Urothelium cell line (cell line): Measurements from ENCODE around the gene DOCK1.

ENCODE experiments used
- DNase-seq: peaks from one replicate; pipeline ENCODE4 v3.0.0; 2011; ENCODE audit warnings: low spot score, mixed read lengths
- FAIRE-seq: peaks from 2 replicates; lab custom pipeline; 2011; peaks lifted over from hg19 to GRCh38; lab: Jason Lieb, UNC

Gene DOCK1

DNA sequence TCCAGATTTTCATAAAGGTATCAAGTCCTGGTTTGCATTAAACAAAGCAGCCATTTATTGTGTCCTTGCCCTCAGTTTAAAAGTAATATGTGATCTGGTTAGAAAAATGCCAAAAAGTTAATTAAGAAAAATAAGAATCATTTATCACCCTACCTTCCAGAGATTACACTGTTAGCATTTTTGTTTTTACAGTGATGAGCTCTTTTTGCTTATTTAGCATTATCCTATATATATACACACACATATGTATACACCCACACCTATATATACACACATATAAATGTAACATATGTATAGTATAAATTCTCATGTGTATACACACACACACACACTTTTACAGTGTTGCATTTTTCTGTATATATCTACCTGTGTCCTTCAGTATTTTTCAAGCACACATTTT is 163.3 kb downstream of the DOCK1 start:
- DNase-seq (no peak), FAIRE-seq (no peak)

DNA sequence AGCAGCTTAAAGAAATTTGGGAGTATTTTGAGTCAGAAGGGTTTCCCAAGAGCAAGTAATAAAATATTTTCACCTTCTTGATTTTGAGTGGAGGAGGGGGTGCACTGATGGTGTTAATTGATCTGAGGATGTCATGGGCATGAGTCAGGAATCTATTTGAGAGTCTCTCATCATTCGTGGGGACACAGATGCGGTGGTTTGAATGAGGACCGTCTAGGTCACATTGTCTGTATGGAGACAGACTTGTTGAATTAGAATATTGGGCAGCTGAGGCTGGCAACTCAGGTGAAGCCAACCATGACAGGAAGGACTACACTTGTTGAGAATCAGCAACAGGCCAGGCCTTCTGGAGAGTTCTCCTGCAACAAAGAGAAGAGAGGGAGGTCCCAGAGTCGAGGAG is 164.2 kb downstream of the DOCK1 start:
- DNase-seq (no peak), FAIRE-seq (no peak)

DNA sequence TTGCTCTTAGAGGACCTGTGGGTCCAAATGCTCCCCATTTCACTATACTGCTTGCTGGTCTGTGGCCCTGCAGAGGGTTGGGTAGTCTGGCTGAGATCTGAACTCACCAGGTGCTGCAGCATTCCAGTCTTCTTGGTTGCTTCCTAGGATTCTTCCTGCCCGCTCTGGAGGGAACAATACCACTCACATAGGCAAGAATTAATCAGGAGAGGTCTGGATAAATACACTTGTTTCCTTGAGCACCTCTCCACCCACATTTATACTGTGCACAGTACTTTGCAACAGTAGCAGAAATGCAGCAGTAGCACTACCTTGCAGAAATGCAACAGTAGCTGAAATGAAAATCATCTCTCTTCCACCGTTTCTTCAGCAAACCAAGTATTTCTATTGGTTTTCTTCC is 165.9 kb downstream of the DOCK1 start:
- no peak for DNase-seq
- FAIRE-seq = no peak

DNA sequence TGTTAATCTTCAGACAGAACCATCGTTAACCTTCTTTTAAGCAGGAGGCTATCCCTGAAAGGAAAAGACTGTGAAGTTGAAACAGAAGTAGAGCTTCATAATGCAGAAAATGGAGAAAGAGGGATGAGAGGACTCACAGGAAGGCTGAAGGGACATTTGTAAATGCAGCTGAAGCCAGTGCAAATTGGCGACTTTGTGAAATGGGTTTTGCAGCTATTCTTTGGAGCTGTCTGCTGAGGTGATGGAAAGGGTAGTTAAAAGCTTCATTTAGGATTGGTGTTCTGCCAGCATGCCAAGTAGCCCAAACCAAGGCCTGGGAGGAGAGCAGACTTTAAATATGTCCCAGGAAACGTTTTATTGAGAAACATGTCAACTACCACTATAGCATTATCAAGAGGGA is 168.4 kb downstream of the DOCK1 start:
- no peak for DNase-seq
- no peak for FAIRE-seq

DNA sequence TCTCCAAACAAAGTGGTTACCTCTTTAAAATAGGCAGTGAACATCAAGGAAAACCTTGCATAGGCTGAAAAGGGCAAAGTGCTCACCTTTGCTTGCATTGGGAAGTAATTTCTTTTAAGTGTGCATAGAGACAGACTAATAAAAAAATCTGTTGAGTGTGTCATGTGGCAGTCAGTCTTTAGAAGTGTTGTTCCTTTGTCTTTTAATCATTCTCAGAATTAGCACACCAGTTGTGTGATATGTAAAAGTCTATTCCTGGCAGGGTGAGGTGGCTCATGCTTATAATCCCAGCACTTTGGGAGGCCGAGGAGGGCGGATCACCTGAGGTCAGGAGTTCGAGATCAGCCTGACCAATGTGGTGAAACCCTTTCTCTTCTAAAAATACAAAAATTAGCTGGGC is 174.2 kb downstream of the DOCK1 start:
- FAIRE-seq (no peak), DNase-seq (no peak)

DNA sequence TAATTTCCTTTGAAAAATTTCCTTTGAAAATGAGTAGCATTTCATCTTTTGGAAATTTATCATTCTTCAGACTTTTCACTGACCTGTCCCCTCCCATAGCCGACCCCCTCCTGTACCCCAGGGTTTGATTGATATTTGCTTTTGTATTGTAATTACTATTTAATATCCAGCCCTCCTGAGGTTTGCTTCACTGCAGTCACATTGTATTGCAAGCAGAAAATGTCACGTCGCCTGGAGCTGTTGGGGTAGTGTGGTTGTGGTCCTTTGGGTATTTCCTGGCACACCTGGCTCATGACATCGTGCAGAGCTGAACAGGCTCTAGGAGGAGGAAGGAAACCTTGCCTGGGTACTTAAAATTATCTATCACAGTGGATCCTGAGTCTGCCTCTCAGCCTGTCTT is 175.1 kb downstream of the DOCK1 start:
- FAIRE-seq (no peak), DNase-seq (no peak)

DNA sequence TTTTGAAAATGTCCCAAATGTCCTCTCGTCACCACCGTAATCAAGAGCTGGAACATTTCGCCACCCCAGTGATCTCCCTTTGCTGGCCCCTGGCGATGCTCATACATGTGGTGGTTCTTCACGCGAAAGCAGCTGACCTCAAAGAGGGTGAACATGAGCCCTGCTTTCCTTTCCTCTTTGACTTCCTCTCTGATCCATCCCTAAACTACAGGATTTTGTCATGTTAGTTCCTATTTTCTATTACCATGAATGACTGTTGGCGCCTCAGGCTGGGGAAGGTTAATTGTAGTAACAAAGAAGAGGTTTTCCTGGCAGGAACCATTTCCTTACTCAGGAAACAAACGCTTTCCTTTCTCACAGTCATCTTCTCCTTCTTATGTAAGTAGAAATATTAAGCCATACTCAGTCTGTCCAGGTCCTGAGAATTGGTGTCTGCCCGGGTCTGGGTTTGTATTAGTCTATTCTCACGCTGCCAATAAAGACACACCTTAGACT is 176.7 kb downstream of the DOCK1 start:
- DNase-seq (no peak), FAIRE-seq (no peak)

DNA sequence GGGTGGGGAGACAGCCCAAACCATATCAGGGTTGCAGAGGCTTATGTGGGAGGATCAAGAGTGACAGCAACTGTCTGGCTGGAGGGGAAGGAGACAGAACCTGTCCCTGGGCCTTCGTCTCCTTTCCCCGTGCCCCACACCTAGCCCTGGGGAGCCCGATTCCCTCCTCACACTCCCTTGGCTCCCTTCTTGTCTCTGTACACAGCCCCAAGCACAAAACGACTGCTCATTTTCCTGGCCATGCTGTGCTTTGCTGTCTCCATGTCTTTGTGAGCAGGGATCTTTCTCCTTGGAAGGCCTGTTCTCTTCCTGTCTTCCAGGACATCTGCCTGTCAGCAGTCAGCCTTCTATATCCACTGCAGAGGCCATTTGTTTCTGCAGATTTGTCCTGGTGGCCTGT is 177.4 kb downstream of the DOCK1 start:
- FAIRE-seq (no peak), DNase-seq (no peak)

DNA sequence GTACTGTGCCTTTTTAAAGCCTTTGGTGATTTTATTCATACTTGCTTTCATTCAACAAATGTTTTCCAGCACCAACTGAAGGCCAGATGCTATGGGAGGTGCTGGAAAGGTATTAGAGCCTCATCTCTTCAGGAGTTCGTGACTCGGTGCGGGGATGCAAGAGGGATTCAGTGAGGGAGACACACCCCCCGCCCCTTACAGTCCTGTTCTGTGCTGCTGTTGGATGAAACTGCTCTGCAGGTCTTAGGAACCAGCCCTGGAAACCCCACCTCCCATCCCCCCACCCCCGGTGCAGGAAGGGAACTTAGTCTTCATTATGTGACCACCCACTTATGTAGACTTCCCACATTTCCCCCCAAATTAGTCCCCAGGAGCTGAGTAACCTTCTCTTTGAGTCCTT is 180.7 kb downstream of the DOCK1 start:
- DNase-seq (no peak), FAIRE-seq (no peak)

DNA sequence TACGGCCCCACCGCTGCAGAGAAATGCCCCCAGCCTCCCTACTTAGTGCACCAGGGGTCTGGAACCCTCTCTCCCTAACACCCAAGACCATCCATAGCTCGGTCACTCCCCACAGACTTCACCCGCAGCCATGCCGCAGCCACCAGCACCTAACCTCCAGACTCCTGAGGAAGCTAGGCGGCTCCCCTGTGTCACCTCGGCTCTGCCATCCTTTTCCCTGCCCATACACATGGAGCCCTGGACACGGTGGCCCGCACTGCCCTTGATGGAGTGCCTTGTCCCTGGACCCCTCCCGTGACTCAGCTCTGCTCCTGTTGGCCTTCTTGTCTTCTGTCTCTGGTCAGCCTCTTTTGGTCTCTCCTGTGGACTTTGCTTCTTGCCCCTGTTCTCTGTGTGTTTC is 183.7 kb downstream of the DOCK1 start:
- FAIRE-seq (no peak), DNase-seq (no peak)

DNA sequence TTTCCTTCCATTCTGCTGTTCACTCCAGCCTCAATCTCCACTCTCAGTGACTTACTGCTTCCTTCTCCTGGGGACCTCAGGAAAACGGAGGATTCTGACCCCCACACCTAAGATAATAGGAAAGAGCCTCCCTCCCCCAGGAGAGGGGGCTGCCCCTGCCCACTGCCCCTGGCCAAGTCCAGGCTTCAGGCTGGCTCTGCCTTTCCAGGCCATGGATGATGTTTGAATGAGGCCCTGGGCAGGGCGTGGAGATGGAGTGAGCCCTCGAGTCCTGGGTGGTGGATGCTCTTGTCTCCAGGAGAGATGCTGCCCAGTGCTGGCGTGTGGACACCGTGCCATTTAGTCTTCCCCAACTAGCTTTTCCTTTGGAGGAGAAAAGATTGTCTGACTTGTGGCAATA is 184.2 kb downstream of the DOCK1 start:
- no peak for DNase-seq

DNA sequence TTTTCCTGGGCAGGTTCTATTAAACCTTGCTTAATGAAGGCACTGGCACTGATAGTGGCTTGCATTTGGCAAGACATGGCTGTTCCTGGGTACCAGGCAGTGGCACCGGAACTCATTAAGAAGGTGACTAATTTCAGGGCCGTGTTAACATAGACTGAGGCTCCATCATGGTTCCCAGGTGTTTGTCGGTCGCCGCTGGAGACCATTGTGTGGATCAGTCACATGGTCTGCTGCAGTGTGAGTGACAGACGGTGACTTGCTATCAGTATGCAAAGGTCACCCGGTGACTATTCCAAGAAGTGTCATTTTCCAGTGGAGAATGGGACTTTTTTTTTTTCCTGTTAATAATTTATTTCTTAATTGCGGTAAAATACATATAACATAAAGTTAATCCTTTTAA is 184.9 kb downstream of the DOCK1 start:
- DNase-seq = no peak
- no peak for FAIRE-seq

More for the DNA sequence above, 184.2 kb downstream of the DOCK1 start:
- FAIRE-seq = no peak

DNA sequence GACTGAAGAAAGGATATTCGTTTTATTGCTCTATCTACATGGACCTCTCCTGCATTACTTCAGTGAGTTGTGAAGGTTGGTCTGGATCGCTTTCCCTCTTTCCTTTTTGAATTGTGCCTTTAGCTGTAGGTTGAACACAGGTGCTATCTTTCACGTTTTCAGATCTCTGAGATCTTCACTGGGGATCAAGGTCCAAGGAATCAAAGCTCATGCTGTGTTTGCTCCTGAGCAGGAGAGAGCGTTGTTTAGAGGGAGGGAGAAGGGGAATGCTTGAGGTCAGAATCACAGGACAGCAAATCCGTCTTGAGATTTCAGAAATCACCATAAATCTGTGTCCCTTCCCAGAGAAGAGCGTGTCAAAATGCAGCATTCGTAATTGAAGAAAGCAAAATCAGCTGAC is 186.1 kb downstream of the DOCK1 start:
- no peak for FAIRE-seq
- no peak for DNase-seq

DNA sequence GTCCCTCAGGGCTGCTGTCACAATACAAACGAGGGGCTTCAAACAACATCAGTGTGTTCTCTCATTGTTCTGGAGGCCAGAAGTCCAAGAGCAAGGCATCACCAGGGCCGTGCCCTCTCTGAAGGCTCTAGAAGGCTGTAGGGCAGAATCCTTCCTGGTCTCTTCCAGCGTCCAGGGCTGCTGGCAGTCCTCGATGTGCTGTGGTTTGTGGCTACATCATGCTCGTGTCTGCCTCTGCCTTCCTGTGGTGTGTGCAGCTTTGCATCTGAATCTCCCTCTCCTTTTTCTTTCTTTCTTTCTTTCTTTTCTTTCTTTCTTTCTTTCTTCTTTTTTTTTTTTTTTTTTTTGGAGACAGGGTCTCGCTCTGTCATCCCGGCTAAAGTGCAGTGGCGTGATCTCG is 187.7 kb downstream of the DOCK1 start:
- no peak for FAIRE-seq
- no peak for DNase-seq

DNA sequence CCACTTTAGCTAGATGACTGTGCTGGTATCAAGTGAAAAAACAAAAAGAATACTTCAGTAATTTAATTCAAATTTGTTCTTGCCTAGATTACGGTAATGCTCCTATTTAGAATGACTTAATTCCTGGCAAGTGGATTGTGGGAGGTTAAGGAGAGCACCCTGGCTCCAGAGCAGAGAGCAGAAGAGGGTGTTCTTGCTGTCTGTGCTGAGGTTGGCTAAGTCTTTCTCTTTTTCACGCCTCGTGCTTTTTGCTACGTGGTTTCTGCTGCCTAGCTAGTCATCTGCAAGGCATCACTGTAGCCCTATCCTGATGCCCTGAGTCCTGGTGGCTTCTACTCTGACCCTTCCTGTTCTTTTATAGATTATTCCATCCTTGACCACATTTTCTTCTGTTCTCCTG is 189.8 kb downstream of the DOCK1 start:
- DNase-seq = no peak
- no peak for FAIRE-seq

DNA sequence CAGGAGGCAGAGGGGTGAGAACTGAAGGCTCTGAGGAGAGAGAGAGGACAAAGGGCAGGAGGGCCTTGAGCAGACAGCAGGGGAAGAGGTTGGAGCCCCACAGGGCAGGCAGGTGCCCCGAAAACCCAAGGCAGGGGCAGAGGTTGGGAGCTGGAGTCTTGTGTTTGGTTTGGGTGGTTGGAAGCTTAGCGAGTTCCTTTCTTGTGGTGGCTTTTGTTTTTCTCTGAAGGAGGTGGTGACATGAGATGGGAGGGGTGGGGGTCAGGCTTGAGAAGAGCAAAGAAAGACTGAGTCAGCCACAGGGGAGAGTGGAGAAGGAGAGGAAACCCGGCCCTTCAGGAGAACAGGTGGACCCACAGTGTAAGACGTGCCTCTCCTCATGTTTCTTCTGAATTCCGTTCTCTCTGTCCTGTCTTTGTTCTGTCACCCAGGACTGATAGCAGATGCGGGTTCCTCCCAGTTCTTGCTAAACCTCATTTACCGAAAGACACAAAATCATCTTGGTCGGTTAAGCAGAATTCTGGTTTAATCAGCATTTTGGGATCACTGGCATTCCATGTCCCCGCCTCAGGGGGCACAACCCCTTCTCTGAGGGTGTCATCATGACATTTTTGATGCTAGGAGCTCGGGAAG is 195.9 kb downstream of the DOCK1 start:
- FAIRE-seq = no peak
- no peak for DNase-seq

DNA sequence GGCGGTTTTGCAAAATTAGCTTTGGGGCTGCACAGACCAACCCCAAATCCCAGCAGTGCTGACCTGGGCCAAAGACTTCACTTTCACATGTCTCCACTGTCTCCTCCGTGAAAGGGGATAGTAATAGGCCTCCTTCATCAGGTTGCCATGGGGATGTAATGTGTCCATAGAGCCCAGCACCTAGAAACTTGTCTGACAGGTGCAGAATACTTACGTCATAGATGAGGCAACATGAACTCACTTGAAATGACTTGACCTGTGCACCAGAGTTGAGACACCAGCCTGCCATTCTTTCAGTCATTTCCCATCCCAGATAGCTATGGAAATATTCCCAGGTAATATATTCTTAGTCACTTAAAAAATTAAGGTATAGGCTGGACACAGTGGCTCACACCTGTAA is 196.9 kb downstream of the DOCK1 start:
- DNase-seq = no peak
- no peak for FAIRE-seq

DNA sequence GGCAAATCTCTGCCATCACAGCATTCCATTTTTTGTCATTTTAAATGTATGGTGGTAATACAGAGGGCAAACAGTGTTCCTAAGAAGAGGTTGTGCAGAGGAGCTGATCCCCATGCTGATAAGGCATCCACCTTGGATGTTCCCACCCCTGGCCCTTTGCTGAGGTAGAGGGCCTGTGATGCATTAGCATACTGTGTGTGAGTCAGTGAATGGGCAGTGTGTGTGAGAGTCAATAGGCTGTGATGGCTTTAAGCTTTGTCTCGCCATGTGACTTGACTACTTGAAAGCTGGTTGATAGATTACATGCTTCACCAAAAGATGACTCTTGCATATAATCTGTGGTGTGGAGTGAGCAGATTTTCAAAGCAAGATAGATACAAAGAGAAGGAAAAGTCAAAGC is 209.9 kb downstream of the DOCK1 start:
- DNase-seq (no peak), FAIRE-seq (no peak)

DNA sequence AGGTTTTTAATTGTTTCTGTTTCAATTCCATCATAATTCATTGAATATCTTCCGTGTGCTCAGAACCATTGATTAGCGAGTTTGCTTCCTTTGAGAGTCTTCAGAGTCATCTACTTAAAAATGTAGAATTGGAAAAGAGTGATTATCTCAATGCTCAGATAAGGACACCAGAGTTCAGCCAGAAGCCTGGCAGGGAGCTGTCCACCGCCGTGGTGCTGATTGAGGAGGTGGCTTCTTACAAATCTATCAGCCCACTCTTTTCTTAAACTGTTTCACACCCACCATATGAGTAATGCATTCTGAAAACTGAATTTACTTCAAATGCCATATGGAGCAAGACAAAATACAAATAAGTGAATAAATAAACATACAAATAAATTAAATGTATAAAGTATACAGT is 211.9 kb downstream of the DOCK1 start:
- FAIRE-seq (no peak), DNase-seq (peak; percentile 41)

DNA sequence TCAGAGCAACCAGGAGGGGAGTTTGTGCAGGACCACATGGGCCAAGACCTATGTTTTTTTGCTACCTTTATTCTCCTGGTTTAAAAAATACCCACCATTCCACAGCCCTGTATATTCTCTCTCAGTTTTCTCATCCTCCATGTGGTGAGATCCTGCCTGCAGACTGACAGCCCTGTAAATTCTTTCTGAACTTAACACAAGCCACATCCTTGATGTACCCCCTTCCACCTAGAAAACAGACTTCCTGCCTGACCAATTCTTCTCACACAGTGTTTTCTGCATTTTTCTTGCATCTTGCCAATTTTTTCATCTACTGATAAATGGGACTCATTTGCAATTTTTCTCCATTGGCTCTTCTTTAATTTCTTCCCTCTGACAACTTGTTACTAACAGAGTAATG is 212.8 kb downstream of the DOCK1 start:
- FAIRE-seq (no peak), DNase-seq (no peak)

DNA sequence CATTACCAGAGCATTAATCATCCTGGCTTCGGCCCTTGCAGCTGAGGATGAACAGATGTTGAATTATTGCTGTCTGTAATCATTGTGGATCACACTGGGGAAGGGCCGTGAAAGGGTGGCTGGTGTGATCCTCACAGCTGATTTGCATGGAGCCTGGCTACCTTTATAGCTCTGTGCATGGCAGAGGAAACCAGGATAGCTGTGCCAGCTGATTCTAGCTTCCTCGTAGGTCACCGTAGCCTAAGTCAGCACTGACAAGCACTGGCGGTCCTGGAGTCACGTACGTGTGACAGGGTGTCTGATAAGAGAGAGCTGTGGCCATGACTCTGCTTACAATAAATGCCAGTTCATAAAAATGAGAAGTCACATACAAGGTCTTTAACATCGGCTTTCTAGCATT is 214.7 kb downstream of the DOCK1 start:
- DNase-seq (no peak), FAIRE-seq (no peak)

DNA sequence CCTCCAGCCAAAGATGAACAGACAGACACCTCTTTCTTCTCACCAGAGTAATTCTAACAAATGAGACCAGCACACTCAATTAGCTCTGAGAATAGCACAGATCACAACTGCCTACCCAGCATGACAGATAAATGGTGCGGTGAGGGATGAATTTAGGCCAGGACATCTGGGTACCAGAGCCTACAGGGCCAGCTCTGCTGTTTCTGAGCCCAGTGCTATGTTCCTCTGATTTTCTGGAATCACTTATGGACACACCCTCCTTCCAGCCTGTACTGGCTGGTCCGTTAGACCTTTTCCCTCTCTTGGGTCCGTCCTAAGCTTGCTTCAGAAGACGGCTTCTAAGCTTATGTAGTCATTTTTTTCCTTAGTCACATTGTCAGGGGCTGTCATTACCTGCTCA is 217.6 kb downstream of the DOCK1 start:
- DNase-seq (no peak), FAIRE-seq (no peak)

DNA sequence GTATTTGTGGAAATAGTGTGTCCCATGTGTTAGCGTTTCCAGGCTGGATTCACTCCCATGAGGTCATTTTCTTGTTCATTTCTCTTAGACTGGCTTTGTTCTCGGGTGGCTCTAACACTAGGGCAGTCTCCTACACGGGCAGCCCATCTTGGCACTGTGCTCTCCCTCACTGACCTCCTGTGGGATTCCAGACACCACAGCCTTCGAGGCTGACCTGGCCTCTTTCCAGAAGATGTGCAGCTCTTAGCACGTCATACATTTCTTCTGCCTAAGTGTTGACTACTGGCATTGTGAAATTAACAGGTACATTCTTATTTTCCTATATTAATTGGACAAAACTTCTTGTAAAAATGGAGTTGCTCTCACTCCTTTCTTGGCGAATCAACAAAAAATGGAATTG is 218.4 kb downstream of the DOCK1 start:
- no peak for FAIRE-seq

More for the DNA sequence above, 218.4 kb downstream of the DOCK1 start:
- DNase-seq = no peak
